MM.1S (cell line): ENCODE results near the gene AK6.
"Not testable (repeated sequence)": the region's sequence is repeated elsewhere in the genome, so short reads cannot be mapped to it uniquely, and the experiment has no call there.

Source experiments
- DNase-seq: peaks from one replicate; pipeline ENCODE4 v3.0.0-alpha.2; 2015
- H2AFZ ChIP-seq: fragments of 300-600 bp; sonication (generic); 2 replicates; pipeline ENCODE4 v1.6.0; 2016; ENCODE audit warnings: antibody characterized with exemption, low read length
- H3F3A ChIP-seq: fragments of 300-600 bp; sonication (generic); 2 replicates; pipeline ENCODE4 v1.6.1; 2016; ENCODE audit warnings: mild to moderate bottlenecking, antibody characterized with exemption, low read length, moderate library complexity, mixed read lengths; ENCODE audit not compliant: insufficient read depth
- H3K27ac ChIP-seq: fragments of 300-600 bp; sonication (generic); 2 replicates; pipeline ENCODE4 v1.5.1; 2016; ENCODE audit warnings: mild to moderate bottlenecking, low read length
- H3K27me3 ChIP-seq: fragments of 300-600 bp; sonication (generic); replicated peaks from 2 replicates; pipeline ENCODE4 v1.6.0; 2016; ENCODE audit warnings: low read length; ENCODE audit not compliant: insufficient read depth
- H3K36me3 ChIP-seq: fragments of 300-600 bp; sonication (generic); replicated peaks from 2 replicates; pipeline ENCODE4 v1.6.1; 2016; ENCODE audit warnings: mild to moderate bottlenecking, low read length, mixed read lengths; ENCODE audit not compliant: insufficient read depth
- H3K4me1 ChIP-seq: fragments of 300-600 bp; sonication (generic); 2 replicates; pipeline ENCODE4 v1.6.1; 2016; ENCODE audit warnings: low read length, mixed read lengths
- H3K4me2 ChIP-seq: fragments of 300-600 bp; sonication (generic); 2 replicates; pipeline ENCODE4 v1.6.0; 2016; ENCODE audit warnings: low read depth, low read length
- H3K4me3 ChIP-seq: fragments of 300-600 bp; sonication (generic); 2 replicates; pipeline ENCODE4 v1.5.1; 2016; ENCODE audit warnings: low read length, mixed read lengths
- H3K79me2 ChIP-seq: fragments of 300-600 bp; sonication (generic); 2 replicates; pipeline ENCODE4 v1.6.1; 2016; ENCODE audit warnings: mixed run types, low read length, mixed read lengths
- H3K9ac ChIP-seq: fragments of 300-600 bp; sonication (generic); 2 replicates; pipeline ENCODE4 v1.6.1; 2016; ENCODE audit warnings: low read length, mixed read lengths
- H3K9me2 ChIP-seq: fragments of 300-600 bp; sonication (generic); replicated peaks from 2 replicates; pipeline ENCODE4 v1.6.1; 2016; ENCODE audit warnings: mild to moderate bottlenecking, low read length, mixed read lengths; ENCODE audit not compliant: insufficient read depth
- H3K9me3 ChIP-seq: fragments of 300-600 bp; sonication (generic); replicated peaks from 2 replicates; pipeline ENCODE4 v1.6.1; 2016; ENCODE audit warnings: mild to moderate bottlenecking, low read length, mixed read lengths; ENCODE audit not compliant: insufficient read depth
- H4K20me1 ChIP-seq: fragments of 300-600 bp; sonication (generic); 2 replicates; pipeline ENCODE4 v1.6.1; 2016; ENCODE audit warnings: mild to moderate bottlenecking, low read length, moderate library complexity, mixed read lengths; ENCODE audit not compliant: insufficient read depth
- CTCF ChIP-seq: fragments of 300-600 bp; sonication (generic); IDR thresholded peaks from 2 replicates; pipeline ENCODE4 v1.5.1; 2016; ENCODE audit warnings: antibody characterized with exemption, low read length, mixed read lengths
- EZH2 ChIP-seq: fragments of 300-600 bp; sonication (generic); optimal IDR thresholded peaks from 2 replicates; pipeline ENCODE3; 2017; ENCODE audit warnings: low read depth, mild to moderate bottlenecking, antibody characterized with exemption, low read length, mixed read lengths
- EZH2phosphoT487 ChIP-seq: fragments of 300-600 bp; sonication (generic); IDR thresholded peaks from 2 replicates; pipeline ENCODE4 v1.6.1; 2018; ENCODE audit warnings: antibody characterized with exemption, low read length

AK6 gene

DNA sequence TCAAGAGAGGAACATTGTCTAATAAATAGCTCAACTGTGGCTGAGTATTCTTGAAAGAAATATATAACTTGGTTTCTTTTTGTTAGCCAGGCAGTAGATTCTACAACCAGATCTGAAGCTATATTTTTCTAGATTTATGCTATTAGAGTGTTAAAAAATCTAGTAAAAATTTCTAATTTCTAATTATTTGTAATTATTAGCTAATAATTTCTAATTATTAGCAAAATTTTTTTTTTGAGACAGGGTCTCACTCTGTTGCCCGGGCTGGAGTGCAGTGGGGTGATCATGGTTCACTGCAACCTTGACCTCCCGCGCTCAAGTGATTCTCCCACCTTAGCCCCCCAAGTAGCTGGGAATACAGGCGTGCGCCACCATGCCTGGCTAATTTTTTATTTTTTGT is 3.1 kb upstream of the AK6 start:
- H3K9me2 ChIP-seq, result no peaks in the 10 kb centered on the region
- H3F3A ChIP-seq, result peaks cover 19% of the 10 kb centered on the region
- H4K20me1 ChIP-seq, result no peaks in the 10 kb centered on the region
- TF ChIP-seq EZH2phosphoT487 (no peak), CTCF (no peak), EZH2 (no peak)
- peak overlapping the region; percentile 73 for H3K4me2 ChIP-seq
- peaks cover 67% of the 10 kb centered on the region for H3K79me2 ChIP-seq
- peaks cover 3% of the 10 kb centered on the region; the same call in 1 of the 2 replicates for H3K36me3 ChIP-seq
- H3K27ac ChIP-seq, result no peak overlapping the region
- H3K4me1 ChIP-seq, result peaks cover 34% of the 10 kb centered on the region
- no peak for DNase-seq
- peak overlapping the region; percentile 24; the same call in 1 of the 2 replicates for H3K9ac ChIP-seq
- no peaks in the 10 kb centered on the region for H3K27me3 ChIP-seq
- H3K9me3 ChIP-seq, result no peaks in the 10 kb centered on the region
- peak overlapping the region; percentile 26; the same call in 1 of the 2 replicates for H3K4me3 ChIP-seq
- H2AFZ ChIP-seq, result no peak overlapping the region

DNA sequence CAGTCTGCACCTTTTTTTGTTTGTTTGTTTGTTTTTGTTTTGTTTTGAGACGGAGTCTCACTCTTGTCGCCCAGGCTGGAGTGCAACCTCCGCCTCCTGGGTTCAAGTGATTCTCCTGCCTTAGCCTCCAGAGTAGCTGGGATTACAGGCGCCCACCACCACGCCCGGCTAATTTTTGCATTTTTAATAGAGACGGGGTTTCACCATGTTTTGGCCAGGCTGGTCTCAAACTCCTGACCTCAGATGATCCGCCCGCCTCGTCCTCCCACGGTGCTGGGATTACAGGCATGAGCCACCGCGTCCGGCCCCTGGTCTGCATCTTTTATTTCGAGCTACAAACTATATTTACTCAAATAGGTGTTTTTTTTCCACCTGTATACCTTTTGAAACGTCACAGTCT is 1.0 kb upstream of the AK6 start:
- H4K20me1 ChIP-seq, H3K9me2 ChIP-seq, H3K9me3 ChIP-seq, H3K36me3 ChIP-seq, DNase-seq, H3K27me3 ChIP-seq: not testable (repeated sequence)
- H3K4me1 ChIP-seq, result peaks cover 25% of the 10 kb centered on the region
- peaks cover 19% of the 10 kb centered on the region for H3F3A ChIP-seq
- peaks cover 76% of the 10 kb centered on the region for H3K79me2 ChIP-seq
- peak overlapping the region; percentile 81; the same call in 1 of the 2 replicates for H3K27ac ChIP-seq
- peak overlapping the region; percentile 77 for H2AFZ ChIP-seq
- H3K9ac ChIP-seq, result peak overlapping the region; percentile 94; the same call in 1 of the 2 replicates
- H3K4me2 ChIP-seq, result peak overlapping the region; percentile 72
- H3K4me3 ChIP-seq, result peak overlapping the region; percentile 100

DNA sequence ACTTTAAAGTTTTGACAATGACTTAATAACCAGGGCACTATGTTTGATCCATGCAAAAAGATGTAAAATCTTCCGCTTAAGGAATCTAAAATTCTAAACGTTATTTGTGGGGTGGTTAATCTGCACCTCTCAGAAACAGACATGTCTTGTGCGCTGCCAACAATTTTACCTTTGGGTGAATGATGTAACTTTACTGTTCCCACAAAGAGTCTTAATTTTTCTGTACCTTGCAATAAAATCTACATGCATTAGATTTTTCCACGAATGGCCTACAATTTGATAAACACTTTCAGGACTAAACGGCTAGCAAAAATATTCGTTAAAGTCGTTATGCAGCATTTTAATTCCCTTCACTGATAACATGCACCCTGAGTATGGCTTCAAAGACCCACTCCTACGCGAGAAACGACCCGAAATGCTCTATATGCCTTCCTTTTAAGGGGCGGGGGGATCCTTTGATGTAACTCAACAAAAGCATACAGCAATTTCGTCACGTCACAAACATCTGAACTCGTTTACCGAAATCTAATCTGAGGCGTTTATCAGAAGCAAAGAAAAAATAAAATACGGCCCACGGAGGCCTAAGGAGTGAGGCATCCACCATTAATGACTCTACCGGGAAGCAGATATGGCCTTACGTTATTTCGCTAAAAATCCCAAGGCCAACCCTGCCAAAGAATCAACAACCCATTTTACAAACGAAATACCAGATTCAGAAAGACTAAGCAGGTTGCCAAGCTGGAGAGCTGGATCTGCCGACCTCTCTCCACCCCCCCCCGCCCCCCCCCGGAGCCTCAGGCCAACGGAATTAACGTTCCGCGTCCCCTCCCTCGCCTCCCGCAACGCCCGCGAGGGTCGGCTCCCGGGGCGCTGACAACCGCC is 621 bp downstream of the AK6 start:
- H3K9me2 ChIP-seq, result no peaks in the 10 kb centered on the region
- H3F3A ChIP-seq, result peaks cover 4% of the 10 kb centered on the region; the same call in 1 of the 2 replicates
- no peaks in the 10 kb centered on the region for H4K20me1 ChIP-seq
- H3K4me1 ChIP-seq, result peaks cover 16% of the 10 kb centered on the region
- no peak for TF ChIP-seq CTCF
- no peak for TF ChIP-seq EZH2
- TF ChIP-seq EZH2phosphoT487, result no peak
- H2AFZ ChIP-seq, result peak overlapping the region; percentile 77
- no peak for DNase-seq
- peak overlapping the region; percentile 94 for H3K9ac ChIP-seq
- no peaks in the 10 kb centered on the region; the same call in 1 of the 2 replicates for H3K36me3 ChIP-seq
- H3K4me3 ChIP-seq, result peak overlapping the region; percentile 100
- peak overlapping the region; percentile 81 for H3K27ac ChIP-seq
- no peaks in the 10 kb centered on the region for H3K9me3 ChIP-seq
- no peaks in the 10 kb centered on the region for H3K27me3 ChIP-seq
- H3K79me2 ChIP-seq, result peaks cover 91% of the 10 kb centered on the region
- H3K4me2 ChIP-seq, result peak overlapping the region; percentile 88
